GM23248 (cell line): ENCODE results near the gene SLC22A2.

Experiments used
- EZH2 ChIP-seq: fragments of 200-600 bp; sonication (generic); IDR thresholded peaks from 2 replicates; pipeline ENCODE4 v1.6.1; 2018; ENCODE audit warnings: antibody characterized with exemption, mild to moderate bottlenecking; ENCODE audit not compliant: insufficient read depth, poor library complexity, severe bottlenecking
- EZH2phosphoT487 ChIP-seq: fragments of 200-600 bp; sonication (generic); IDR thresholded peaks from 2 replicates; pipeline ENCODE4 v1.6.1; 2018; ENCODE audit warnings: antibody characterized with exemption, moderate library complexity, mild to moderate bottlenecking, low read depth; ENCODE audit not compliant: insufficient read depth

GRCh38 chr6:160201061-160201460 is 57.6 kb downstream of the SLC22A2 start:
- TF ChIP-seq EZH2 (no peak), EZH2phosphoT487 (no peak)
